Activated naive CD8-positive, alpha-beta T cell treated with anti-CD3 and anti-CD28 coated beads, Interleukin-2, amount 50 U/mL, for 24 hours (primary cell): ENCODE measurements around the gene IL19.
A peak's percentile ranks its signal among the peaks of the same experiment; 100 is the strongest.

ENCODE experiments used
- ATAC-seq: fragments of 150-1000 bp; cut with Tn5 transposase; one replicate; pipeline ENCODE4 v1.10.0; 2021
- DNase-seq: peaks from one replicate; pipeline ENCODE4 v3.0.0; 2021
- H3K27ac Mint-ChIP-seq: one replicate; pipeline ENCODE4 v1.8.0; 2021; ENCODE audit warnings: mild to moderate bottlenecking, mixed read lengths
- H3K27me3 Mint-ChIP-seq: one replicate; pipeline ENCODE4 v1.8.0; 2021; ENCODE audit warnings: mixed read lengths
- H3K36me3 Mint-ChIP-seq: one replicate; pipeline ENCODE4 v1.8.0; 2021; ENCODE audit warnings: low read depth, mixed read lengths
- H3K4me1 Mint-ChIP-seq: one replicate; pipeline ENCODE4 v1.8.0; 2021; ENCODE audit warnings: mixed read lengths
- H3K4me3 Mint-ChIP-seq: one replicate; pipeline ENCODE4 v1.8.0; 2021; ENCODE audit warnings: mild to moderate bottlenecking, moderate library complexity, mixed read lengths
- H3K9me3 Mint-ChIP-seq: one replicate; pipeline ENCODE4 v1.8.0; 2021; ENCODE audit warnings: mixed read lengths

The IL19 gene, protein sequence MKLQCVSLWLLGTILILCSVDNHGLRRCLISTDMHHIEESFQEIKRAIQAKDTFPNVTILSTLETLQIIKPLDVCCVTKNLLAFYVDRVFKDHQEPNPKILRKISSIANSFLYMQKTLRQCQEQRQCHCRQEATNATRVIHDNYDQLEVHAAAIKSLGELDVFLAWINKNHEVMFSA

DNA sequence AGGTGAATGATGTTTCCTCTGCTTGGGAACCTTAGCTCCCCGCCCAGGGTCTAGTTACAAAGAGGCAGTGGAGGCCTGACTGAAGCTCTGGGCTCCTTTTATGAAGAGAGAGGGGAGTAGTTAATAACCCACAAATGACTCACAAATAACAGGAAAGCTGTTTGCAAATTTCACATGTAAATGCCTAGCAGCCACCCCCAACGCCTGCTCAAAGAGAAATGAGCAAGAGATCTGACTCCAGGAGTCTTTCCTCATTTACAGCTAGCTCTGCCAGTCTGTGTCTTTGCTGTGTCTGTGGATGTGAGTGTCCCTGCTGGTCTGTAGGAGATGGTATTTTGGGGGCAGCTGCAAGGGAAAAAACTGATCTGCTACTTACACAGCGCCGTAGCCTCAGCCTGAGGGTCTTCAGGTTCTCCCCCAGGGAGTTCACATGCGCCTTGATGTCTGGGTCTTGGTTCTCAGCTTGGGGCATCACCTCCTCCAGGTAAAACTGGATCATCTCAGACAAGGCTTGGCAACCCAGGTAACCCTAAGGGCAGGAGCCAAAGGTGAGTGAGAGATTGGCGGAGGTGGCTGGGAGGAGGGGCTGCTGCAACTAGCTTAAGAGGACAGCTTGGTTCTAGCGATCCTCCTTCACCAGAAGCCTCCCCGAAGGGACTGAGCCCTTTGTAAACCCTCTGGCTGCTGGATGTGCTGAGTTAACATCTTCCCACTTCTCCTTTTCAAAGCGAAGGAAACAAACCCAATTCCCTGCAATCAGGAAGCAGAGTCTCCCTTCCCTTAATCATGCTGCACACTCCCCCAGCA, at the start of gene IL19:
Gene IL19, plus strand, starts transcription at position 243 of the 807 bp plus-strand sequence. CDS start 65,890 bp downstream, outside the sequence.
- no peaks in the 10 kb centered on the region for H3K36me3 Mint-ChIP-seq
- H3K9me3 Mint-ChIP-seq = no peaks in the 10 kb centered on the region
- H3K4me3 Mint-ChIP-seq = peak within 1 kb of the TSS; percentile 20
- ATAC-seq (no peak), DNase-seq (no peak)
- peaks cover 21% of the 10 kb centered on the region for H3K27me3 Mint-ChIP-seq
- H3K27ac Mint-ChIP-seq = no peak within 1 kb of the TSS
- peaks cover 88% of the 10 kb centered on the region for H3K4me1 Mint-ChIP-seq

DNA sequence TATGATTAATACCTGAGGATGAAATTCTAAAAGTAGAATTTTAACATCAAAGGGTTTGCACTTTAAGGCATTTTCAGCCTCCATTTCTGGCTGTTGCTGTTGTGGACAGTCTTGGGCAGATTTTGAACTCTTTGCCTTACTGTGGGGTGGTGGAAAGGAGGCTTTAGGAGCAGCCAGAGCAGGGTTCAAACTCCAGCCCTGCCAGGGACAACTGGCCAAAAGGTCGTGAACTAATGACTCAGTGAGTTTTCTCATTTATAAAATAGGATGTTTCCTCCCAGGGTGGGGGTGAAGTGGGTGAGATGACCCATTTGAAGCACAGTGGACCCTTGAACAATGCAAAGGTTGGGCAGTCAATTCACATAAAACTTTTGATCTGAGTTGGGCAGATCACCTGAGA, 49.1 kb upstream of the IL19 start:
- Mint-ChIP-seq H3K27me3 (no peaks in the 10 kb centered on the region), H3K36me3 (no peaks in the 10 kb centered on the region), H3K27ac (peak overlapping the region; percentile 16), H3K4me3 (no peak overlapping the region), H3K9me3 (no peaks in the 10 kb centered on the region), H3K4me1 (peaks cover 78% of the 10 kb centered on the region)
- DNase-seq (no peak), ATAC-seq (no peak)

DNA sequence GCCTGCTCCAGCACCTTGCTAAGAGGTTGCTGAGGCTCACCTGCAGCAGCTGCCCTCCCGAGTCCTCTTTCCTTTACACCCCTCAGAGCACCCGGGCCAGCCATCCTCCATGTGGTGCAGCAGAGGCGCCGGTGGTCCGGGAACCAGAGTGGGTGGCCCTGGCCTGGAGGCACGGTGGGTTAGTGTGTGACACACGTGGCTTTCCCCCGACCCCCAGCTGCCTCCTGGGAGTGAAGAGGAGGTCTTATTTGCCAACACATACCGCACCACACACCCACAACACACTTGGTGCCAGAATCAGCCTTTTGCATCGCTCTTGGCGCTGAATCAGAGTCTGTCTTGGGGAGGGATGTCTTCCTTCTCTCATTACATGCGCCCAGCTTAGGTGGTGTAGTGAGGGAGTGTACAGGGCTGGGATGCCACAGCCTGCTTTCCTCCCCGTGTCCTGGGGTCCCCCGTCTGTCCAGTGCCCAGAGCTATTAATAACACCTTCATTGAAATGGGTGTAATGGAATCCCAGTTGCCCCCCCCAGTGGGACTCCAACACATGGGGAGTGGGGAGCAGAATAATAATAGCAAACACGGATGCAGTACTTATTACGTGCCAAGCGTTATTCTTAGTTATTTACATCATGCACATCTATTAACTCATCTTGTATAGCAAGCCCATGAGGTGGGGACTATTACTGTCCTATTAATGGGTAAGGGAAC, 47.7 kb upstream of the IL19 start:
- Mint-ChIP-seq H3K4me3 (no peak overlapping the region), H3K27ac (no peak overlapping the region), H3K9me3 (no peaks in the 10 kb centered on the region), H3K27me3 (no peaks in the 10 kb centered on the region), H3K4me1 (peaks cover 71% of the 10 kb centered on the region), H3K36me3 (no peaks in the 10 kb centered on the region)
- ATAC-seq = peak; percentile 14
- no peak for DNase-seq

DNA sequence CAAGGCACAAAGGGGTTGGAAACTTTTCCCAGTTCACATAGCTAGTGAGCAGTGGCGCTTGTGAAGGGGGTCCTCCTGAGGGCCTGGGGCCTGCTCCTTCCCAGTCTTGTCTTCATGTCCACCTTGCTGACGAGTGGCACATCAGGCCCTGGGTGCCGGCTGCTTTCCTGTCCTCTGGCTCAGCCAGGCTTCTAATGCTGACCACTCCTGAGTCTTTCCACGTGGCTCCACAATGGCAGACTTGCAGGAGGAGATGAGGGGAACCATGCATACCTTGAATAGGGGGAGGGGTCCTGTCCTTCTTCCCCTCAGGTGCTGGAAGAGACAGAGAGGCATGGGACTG, 47.1 kb upstream of the IL19 start:
- Mint-ChIP-seq H3K4me3 (no peak overlapping the region), H3K27ac (no peak overlapping the region), H3K9me3 (no peaks in the 10 kb centered on the region), H3K36me3 (no peaks in the 10 kb centered on the region), H3K4me1 (peaks cover 72% of the 10 kb centered on the region), H3K27me3 (no peaks in the 10 kb centered on the region)
- DNase-seq (no peak), ATAC-seq (no peak)

DNA sequence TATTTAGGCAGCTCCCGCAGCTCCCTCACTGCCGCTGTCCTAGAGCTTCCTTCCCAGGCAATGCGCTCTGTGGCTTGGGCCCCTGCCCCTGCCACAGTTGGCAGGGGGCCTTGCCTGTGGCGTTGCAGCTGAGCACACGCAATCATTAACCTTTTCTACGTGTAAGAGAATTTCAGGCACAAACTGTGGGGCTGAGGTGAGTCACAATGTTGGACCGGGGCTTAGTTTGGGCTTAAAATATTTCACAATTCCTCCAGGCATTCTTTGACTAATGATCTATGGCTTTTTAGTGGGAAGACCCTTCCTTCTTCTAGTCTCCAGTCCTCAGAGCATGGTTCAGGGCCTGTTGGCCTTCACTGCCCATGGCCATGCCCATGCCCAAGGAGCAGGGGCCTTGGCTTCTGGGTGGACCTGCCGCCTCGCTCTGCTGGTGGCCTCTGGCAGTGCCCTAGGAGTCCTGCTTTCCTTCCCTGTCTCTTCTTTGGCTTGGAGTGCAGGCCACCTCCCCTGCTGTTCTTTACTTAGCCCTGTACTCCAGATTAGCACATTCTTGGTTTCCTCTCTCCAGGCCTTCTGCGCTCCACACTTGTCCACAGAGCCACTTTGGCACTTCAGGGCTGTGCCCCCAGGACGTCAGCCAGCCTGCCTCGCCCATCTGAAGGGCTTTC, 46.6 kb upstream of the IL19 start:
- Mint-ChIP-seq H3K36me3 (peaks cover 1% of the 10 kb centered on the region), H3K27ac (peak overlapping the region; percentile 69), H3K4me3 (no peak overlapping the region), H3K9me3 (no peaks in the 10 kb centered on the region), H3K27me3 (no peaks in the 10 kb centered on the region), H3K4me1 (peaks cover 69% of the 10 kb centered on the region)
- no peak for DNase-seq
- no peak for ATAC-seq

DNA sequence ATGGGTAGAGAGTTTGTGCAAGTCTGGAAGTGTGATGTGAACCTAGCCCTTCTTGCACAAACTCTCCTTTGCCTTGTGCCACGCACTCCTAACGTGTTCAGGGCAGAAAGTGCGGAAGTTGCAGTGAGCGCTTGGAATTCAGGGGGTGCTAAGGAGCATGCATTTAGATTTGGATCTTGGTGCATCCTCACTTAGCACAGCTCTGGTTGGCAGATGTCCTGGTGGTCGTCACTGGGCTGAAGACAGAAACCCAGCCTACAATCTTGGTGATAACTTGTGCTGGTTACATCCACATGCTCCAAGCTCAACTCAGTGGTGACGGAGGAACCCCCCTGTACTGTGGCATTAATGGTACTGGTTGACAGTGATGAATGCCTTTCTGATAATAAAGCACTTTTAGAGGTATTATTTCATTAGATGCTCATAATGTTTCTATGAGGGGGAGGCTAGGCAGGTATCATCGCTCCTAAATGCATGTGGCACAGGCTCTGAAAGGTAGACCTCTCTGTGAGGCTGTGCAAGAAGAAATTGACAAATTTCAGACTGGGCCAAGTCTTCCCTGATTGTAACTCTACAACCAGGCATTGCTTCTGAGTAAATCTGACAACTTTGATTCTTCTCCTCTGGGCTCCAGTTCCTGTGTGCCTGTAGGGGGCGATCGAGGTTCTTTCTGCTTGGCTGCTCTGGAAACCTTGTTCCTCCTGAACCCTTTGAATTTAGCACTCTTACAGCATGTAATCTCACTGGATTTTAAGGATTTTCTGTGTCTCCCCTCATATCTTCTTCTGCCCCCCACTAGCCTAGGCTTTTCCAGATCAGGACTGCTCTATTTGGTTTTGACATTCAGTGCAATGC, 45.2 kb upstream of the IL19 start:
- Mint-ChIP-seq H3K4me1 (peaks cover 66% of the 10 kb centered on the region), H3K27ac (no peak overlapping the region), H3K4me3 (no peak overlapping the region), H3K36me3 (peaks cover 7% of the 10 kb centered on the region), H3K27me3 (no peaks in the 10 kb centered on the region), H3K9me3 (no peaks in the 10 kb centered on the region)
- ATAC-seq (peak; percentile 41), DNase-seq (peak; percentile 71)

DNA sequence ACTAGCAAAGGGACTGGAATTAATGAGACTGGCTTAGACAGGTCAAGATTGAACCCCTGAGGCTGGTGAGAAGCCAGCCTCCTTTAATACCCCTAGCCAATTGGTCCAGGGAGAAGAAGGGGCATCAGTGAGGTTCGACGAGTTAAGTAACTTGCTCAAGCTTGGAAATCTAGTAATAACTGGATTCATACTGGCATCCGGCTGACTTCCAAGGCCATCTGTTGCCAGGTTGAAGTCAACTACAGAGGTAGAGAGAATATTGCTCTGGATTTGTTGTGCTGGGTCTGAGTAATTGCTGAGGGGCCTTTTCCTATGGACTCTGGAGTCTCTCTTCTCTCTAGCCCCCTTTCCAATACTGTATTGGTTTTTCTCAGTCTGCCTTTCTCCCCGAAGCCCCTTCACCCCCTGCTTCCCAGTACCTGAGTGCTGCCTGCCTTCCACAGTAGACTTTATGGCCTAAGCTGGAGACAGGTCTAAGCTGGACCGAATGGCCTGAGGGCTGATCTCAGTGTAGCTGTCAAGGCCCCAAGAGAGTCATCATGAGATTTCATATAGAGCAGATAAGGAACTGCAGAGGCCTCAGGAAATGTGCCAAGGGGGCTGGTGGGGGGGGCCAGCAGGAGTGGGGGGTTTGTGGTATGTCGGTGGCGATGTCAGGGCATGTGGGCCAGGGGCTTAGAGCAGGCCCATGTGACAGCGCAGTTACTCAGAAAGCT, 42.4 kb upstream of the IL19 start:
- Mint-ChIP-seq H3K4me1 (peaks cover 54% of the 10 kb centered on the region), H3K27me3 (no peaks in the 10 kb centered on the region), H3K36me3 (peaks cover 22% of the 10 kb centered on the region), H3K27ac (no peak overlapping the region), H3K9me3 (no peaks in the 10 kb centered on the region), H3K4me3 (no peak overlapping the region)
- no peak for DNase-seq
- ATAC-seq = no peak

DNA sequence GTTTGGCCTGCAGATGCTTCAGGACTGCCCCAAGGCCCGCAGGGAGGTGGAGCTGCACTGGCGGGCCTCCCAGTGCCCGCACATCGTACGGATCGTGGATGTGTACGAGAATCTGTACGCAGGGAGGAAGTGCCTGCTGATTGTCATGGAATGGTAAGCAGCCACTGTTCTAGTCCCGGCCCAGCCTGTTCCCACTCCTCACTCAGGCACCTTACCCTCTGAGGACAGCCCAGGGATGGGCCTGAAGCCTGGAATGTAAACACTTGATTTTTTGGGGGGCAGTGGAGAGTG, 41.9 kb upstream of the IL19 start:
- DNase-seq (no peak), ATAC-seq (no peak)
- H3K9me3 Mint-ChIP-seq = no peaks in the 10 kb centered on the region
- H3K4me3 Mint-ChIP-seq = no peak overlapping the region
- peaks cover 24% of the 10 kb centered on the region for H3K36me3 Mint-ChIP-seq
- no peaks in the 10 kb centered on the region for H3K27me3 Mint-ChIP-seq
- peaks cover 51% of the 10 kb centered on the region for H3K4me1 Mint-ChIP-seq
- H3K27ac Mint-ChIP-seq = no peak overlapping the region

DNA sequence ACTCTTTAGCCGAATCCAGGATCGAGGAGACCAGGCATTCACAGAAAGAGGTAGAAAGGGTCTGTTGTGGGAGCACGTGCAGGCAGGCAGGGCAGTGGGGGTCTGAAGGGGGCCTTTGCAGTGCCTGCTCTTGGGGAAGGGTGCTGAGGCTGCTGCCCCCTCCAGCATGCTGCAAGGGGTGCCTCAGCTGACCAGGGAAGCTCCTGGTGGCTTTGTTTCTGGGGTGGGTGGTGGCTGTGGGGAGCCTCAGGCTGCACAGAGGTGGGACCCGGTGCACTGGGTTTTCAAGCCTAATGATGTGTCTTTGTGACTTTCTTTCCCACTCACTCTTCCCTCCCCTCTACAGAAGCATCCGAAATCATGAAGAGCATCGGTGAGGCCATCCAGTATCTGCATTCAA, 41.5 kb upstream of the IL19 start:
- Mint-ChIP-seq H3K4me3 (no peak overlapping the region), H3K27ac (no peak overlapping the region), H3K27me3 (no peaks in the 10 kb centered on the region), H3K36me3 (peaks cover 25% of the 10 kb centered on the region), H3K4me1 (peaks cover 47% of the 10 kb centered on the region), H3K9me3 (no peaks in the 10 kb centered on the region)
- ATAC-seq = no peak
- DNase-seq = no peak

DNA sequence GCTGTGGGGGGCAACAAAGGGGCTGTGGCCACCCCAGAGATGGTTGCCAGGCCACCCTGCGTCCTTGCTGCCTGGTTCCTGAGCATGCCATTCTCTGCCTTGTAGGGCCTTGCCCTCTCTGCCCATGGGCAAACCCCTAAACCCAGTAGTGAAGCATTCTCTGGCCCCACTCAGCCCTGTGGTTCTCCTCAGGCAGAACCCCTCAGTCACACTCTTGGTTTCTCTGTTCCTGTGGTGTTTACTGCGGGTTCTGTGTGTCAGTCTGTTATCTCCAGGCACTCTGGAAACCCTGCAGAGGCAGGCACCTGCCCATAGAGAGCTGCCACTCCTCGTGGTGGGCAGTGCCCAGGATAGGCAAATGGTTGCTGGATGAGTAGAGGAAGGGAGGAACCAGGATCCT, 41.1 kb upstream of the IL19 start:
- H3K9me3 Mint-ChIP-seq = no peaks in the 10 kb centered on the region
- no peak overlapping the region for H3K4me3 Mint-ChIP-seq
- peaks cover 44% of the 10 kb centered on the region for H3K4me1 Mint-ChIP-seq
- ATAC-seq (peak; percentile 11), DNase-seq (no peak)
- peaks cover 25% of the 10 kb centered on the region for H3K36me3 Mint-ChIP-seq
- H3K27me3 Mint-ChIP-seq = no peaks in the 10 kb centered on the region
- peak overlapping the region; percentile 55 for H3K27ac Mint-ChIP-seq

DNA sequence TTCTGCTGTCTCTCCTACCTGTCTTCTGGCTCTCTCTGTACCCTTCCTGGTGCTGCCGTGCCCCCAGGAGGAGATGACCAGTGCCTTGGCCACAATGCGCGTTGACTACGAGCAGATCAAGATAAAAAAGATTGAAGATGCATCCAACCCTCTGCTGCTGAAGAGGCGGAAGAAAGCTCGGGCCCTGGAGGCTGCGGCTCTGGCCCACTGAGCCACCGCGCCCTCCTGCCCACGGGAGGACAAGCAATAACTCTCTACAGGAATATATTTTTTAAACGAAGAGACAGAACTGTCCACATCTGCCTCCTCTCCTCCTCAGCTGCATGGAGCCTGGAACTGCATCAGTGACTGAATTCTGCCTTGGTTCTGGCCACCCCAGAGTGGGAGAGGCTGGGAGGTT, 38.1 kb upstream of the IL19 start:
- DNase-seq = no peak

DNA sequence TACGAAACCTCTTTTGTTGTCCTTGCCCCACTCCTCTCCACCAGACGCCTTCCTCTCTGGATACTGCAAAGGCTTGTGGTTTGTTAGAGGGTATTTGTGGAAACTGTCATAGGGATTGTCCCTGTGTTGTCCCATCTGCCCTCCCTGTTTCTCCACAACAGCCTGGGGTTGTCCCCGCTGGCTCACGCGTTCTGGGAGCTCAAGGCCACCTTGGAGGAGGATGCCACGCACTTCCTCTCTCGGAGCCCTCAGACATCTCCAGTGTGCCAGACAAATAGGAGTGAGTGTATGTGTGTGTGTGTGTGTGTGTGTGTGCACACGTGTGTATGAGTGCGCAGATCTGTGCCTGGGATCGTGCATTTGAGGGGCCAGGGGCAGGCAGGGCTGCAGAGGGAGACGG, 37.6 kb upstream of the IL19 start:
- peaks cover 53% of the 10 kb centered on the region for H3K4me1 Mint-ChIP-seq
- H3K27me3 Mint-ChIP-seq = no peaks in the 10 kb centered on the region
- no peak overlapping the region for H3K4me3 Mint-ChIP-seq
- peaks cover 43% of the 10 kb centered on the region for H3K36me3 Mint-ChIP-seq
- no peak for DNase-seq
- H3K27ac Mint-ChIP-seq = no peak overlapping the region
- no peak for ATAC-seq
- no peaks in the 10 kb centered on the region for H3K9me3 Mint-ChIP-seq

More for the DNA sequence above, 38.1 kb upstream of the IL19 start:
- ATAC-seq = no peak
- no peaks in the 10 kb centered on the region for H3K27me3 Mint-ChIP-seq
- no peaks in the 10 kb centered on the region for H3K9me3 Mint-ChIP-seq
- no peak overlapping the region for H3K27ac Mint-ChIP-seq
- peaks cover 48% of the 10 kb centered on the region for H3K4me1 Mint-ChIP-seq
- no peak overlapping the region for H3K4me3 Mint-ChIP-seq
- H3K36me3 Mint-ChIP-seq = peaks cover 40% of the 10 kb centered on the region

DNA sequence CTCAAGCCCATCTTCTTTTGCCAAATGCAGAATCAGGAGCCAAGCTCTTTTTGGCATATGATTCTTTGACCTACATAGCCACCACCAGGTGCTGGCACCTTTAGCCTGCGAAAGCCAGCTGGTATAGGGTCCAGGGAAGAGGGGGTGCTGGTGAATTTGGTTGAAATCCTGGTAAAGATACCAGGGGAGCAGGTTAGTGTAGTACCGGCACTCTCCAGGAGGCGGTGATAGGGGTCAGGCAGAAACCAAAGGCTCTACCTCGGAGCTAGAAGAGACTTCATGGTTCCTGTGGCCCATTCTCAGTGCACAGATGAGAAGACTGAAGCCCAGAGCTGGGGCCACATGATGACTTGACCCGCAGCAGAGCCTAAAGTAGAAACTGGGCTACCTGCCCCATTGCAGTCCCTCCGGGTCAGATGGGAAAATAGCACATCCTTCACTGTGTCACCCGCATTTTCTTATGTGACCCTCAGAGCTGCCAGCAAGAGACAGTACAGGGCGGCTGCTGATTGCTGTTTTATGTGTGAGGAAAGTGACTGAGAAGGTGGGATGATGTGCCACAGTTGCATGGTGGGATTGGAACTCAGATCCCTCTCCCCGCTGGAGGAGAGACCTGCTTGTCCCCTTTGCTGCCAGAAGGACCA, 36.0 kb upstream of the IL19 start:
- H3K4me3 Mint-ChIP-seq = no peak overlapping the region
- H3K4me1 Mint-ChIP-seq = peaks cover 61% of the 10 kb centered on the region
- H3K36me3 Mint-ChIP-seq = peaks cover 43% of the 10 kb centered on the region
- no peaks in the 10 kb centered on the region for H3K27me3 Mint-ChIP-seq
- DNase-seq (peak; percentile 90), ATAC-seq (no peak)
- H3K9me3 Mint-ChIP-seq = no peaks in the 10 kb centered on the region
- H3K27ac Mint-ChIP-seq = peak overlapping the region; percentile 5
